ENCODE results near the gene DENND4C.
A peak's percentile ranks its signal among the peaks of the same experiment; 100 is the strongest.

Gene DENND4C

DNA sequence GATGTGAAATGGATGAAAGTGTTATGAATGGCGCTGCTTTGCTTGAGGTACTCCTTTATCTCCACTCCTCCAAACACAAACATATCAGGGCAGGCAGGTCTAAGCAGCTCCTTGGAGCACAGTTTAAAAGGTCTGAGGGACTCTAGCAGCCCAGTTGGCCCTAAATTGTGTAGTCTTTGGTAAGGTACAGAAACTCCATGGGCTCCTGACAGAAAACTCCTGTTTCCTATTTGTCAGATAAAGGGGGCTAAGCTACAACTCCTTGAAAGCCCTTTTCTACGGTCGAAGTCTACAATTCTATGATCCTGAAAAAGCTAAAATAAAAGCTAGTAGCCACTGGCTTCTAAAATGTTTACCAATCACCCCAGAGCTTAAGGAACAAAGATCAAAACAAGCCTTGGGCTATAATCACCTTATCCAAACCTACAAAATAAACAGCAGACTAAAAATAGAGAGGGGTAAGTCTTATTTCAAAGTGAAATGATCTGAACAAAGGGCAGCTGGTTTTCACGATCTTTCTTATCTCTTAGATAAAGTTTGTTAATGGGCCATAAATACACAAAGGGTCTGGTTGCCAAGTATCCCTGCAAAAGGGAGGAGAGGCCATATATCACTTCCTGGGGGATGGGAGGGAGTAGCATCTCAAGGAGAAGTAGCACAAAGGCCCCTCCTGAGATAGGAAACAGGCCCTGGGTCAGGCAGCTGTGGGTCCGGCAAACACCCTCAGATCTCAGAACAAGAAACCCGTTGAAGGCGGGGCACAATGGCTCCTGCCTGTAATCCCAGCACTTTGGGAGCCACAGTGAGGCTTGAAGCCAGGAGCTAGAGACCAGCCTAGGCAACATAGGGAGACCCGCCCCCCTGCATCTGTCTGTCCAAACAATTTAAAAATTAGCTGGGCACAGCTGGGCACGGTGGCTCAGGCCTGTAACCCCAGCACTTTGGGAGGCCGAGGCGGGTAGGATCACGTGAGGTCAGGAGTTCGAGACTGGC, 28.3 kb upstream of the DENND4C start (continued):
- TF ChIP-seq ZNF350 (tag by site-specific recombination; IDR thresholded peaks at IDR 0.05) (no peak), GLIS1 (tag by site-specific recombination; IDR thresholded peaks at IDR 0.05) (no peak), MZF1 (tag by site-specific recombination; IDR thresholded peaks at IDR 0.05; ENCODE audit: borderline replicate concordance) (no peak), ZNF433 (tag by site-specific recombination; IDR thresholded peaks at IDR 0.05; ENCODE audit: low read depth) (no peak), HOXC10 (CRISPR knock-in tag; IDR thresholded peaks at IDR 0.05) (no peak), ZNF155 (tag by site-specific recombination; IDR thresholded peaks at IDR 0.05) (no peak), ZNF366 (tag by site-specific recombination; conservative IDR thresholded peaks at IDR 0.05) (no peak), ZNF777 (tag by site-specific recombination; IDR thresholded peaks at IDR 0.05; ENCODE audit: borderline replicate concordance) (no peak), ZNF843 (tag by site-specific recombination; IDR thresholded peaks at IDR 0.05) (peak; percentile 95), ZNF114 (tag by site-specific recombination; IDR thresholded peaks at IDR 0.05) (no peak), GLI4 (tag by site-specific recombination; IDR thresholded peaks at IDR 0.05) (no peak), ZNF391 (tag by site-specific recombination; IDR thresholded peaks at IDR 0.05; ENCODE audit: borderline replicate concordance, low read depth) (no peak), OSR2 (tag by site-specific recombination; IDR thresholded peaks at IDR 0.05) (peak; percentile 86), ZEB2 (tag by site-specific recombination; IDR thresholded peaks at IDR 0.05) (no peak), ZNF791 (tag by site-specific recombination; IDR thresholded peaks at IDR 0.05) (no peak), ZNF394 (tag by site-specific recombination; IDR thresholded peaks at IDR 0.05; ENCODE audit: borderline replicate concordance) (peak; percentile 84), KLF7 (tag by site-specific recombination; IDR thresholded peaks at IDR 0.05; ENCODE audit: borderline replicate concordance) (peak; percentile 57; the same call in 1 of the 2 replicates), GLIS2 (tag by site-specific recombination; IDR thresholded peaks at IDR 0.05) (no peak), ZNF426 (tag by site-specific recombination; IDR thresholded peaks at IDR 0.05) (no peak), ZBTB21 (tag by site-specific recombination; IDR thresholded peaks at IDR 0.05) (0 out of 2 replicates have a peak, but pooled peaks have one; percentile 15), ZNF600 (tag by site-specific recombination; IDR thresholded peaks at IDR 0.05) (no peak), SP2 (tag by site-specific recombination; IDR thresholded peaks at IDR 0.05) (no peak), ZFP69B (tag by site-specific recombination; IDR thresholded peaks at IDR 0.05) (no peak; the same call in 1 of the 2 replicates), ZNF311 (tag by site-specific recombination; IDR thresholded peaks at IDR 0.05; ENCODE audit: borderline replicate concordance) (no peak)
- TF ChIP-seq, protein P1, sequence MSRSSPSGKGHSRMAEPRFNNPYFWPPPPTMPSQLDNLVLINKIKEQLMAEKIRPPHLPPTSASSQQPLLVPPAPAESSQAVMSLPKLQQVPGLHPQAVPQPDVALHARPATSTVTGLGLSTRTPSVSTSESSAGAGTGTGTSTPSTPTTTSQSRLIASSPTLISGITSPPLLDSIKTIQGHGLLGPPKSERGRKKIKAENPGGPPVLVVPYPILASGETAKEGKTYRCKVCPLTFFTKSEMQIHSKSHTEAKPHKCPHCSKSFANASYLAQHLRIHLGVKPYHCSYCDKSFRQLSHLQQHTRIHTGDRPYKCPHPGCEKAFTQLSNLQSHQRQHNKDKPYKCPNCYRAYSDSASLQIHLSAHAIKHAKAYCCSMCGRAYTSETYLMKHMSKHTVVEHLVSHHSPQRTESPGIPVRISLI (tag by site-specific recombination; IDR thresholded peaks at IDR 0.05) = no peak
- TF ChIP-seq, protein P2, sequence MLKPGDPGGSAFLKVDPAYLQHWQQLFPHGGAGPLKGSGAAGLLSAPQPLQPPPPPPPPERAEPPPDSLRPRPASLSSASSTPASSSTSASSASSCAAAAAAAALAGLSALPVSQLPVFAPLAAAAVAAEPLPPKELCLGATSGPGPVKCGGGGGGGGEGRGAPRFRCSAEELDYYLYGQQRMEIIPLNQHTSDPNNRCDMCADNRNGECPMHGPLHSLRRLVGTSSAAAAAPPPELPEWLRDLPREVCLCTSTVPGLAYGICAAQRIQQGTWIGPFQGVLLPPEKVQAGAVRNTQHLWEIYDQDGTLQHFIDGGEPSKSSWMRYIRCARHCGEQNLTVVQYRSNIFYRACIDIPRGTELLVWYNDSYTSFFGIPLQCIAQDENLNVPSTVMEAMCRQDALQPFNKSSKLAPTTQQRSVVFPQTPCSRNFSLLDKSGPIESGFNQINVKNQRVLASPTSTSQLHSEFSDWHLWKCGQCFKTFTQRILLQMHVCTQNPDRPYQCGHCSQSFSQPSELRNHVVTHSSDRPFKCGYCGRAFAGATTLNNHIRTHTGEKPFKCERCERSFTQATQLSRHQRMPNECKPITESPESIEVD (tag by site-specific recombination; IDR thresholded peaks at IDR 0.05) = peak; percentile 83
- TF ChIP-seq, protein P3, sequence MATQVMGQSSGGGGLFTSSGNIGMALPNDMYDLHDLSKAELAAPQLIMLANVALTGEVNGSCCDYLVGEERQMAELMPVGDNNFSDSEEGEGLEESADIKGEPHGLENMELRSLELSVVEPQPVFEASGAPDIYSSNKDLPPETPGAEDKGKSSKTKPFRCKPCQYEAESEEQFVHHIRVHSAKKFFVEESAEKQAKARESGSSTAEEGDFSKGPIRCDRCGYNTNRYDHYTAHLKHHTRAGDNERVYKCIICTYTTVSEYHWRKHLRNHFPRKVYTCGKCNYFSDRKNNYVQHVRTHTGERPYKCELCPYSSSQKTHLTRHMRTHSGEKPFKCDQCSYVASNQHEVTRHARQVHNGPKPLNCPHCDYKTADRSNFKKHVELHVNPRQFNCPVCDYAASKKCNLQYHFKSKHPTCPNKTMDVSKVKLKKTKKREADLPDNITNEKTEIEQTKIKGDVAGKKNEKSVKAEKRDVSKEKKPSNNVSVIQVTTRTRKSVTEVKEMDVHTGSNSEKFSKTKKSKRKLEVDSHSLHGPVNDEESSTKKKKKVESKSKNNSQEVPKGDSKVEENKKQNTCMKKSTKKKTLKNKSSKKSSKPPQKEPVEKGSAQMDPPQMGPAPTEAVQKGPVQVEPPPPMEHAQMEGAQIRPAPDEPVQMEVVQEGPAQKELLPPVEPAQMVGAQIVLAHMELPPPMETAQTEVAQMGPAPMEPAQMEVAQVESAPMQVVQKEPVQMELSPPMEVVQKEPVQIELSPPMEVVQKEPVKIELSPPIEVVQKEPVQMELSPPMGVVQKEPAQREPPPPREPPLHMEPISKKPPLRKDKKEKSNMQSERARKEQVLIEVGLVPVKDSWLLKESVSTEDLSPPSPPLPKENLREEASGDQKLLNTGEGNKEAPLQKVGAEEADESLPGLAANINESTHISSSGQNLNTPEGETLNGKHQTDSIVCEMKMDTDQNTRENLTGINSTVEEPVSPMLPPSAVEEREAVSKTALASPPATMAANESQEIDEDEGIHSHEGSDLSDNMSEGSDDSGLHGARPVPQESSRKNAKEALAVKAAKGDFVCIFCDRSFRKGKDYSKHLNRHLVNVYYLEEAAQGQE (tag by site-specific recombination; IDR thresholded peaks at IDR 0.05) = no peak
- TF ChIP-seq, protein P4, sequence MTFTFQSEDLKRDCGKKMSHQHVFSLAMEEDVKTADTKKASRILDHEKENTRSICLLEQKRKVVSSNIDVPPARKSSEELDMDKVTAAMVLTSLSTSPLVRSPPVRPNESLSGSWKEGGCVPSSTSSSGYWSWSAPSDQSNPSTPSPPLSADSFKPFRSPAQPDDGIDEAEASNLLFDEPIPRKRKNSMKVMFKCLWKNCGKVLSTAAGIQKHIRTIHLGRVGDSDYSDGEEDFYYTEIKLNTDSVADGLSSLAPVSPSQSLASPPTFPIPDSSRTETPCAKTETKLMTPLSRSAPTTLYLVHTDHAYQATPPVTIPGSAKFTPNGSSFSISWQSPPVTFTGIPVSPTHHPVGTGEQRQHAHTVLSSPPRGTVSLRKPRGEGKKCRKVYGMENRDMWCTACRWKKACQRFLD (tag by site-specific recombination; IDR thresholded peaks at IDR 0.05) = no peak
